Measurements from ENCODE around the gene RASA4B. TPM values are rescaled to one million over a fixed set of nuclear protein-coding genes. Genes with fewer than 3 reads are reported as not detected.
"Not testable (repeated sequence)": the region's sequence is repeated elsewhere in the genome, so short reads cannot be mapped to it uniquely, and the experiment has no call there.

RASA4B gene
- total RNA-seq, 1 donor from 2014 or later = 0.79 TPM

GRCh38 chr7:102456327-102456726 is 61.2 kb downstream of the RASA4B start:
- DNase-seq (ENCODE audit: low read depth) (no peak), FAIRE-seq (no peak)
- H3K36me3 ChIP-seq (ENCODE audit: control insufficient read depth, insufficient read depth, low read length) = peaks cover 8% of the 10 kb centered on the region

DNA sequence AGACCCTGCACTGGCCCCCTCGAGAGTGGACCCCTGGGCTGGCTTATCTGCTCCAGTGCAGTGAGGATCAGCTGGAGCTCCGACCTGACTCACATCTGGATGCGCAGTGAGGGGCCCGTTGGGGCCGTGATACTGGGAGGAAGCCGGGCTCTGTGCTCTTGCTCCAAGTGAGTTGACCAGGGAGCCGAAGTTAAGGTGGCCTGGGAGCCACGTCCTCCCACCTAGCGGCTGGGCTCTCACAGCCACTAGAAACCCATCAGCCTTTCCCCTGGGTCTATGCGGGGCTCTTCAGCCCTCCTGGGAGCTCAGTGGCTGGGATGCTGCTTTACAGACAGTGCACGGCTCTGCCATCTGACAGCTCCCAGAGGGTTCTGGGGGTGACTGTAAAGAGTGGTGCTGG is 62.0 kb downstream of the RASA4B start:
- no peak for TF ChIP-seq CTCF (IDR thresholded peaks at IDR 0.05; ENCODE audit: insufficient read depth, low read length, severe bottlenecking)
- Histone ChIP-seq H3K36me3 (ENCODE audit: control insufficient read depth, insufficient read depth, low read length) (peaks cover 8% of the 10 kb centered on the region), H3K4me3 (ENCODE audit: low read depth, low read length) (no peak overlapping the region), H3K27me3 (ENCODE audit: control insufficient read depth, insufficient read depth, low read length) (no peaks in the 10 kb centered on the region)
- DNase-seq (ENCODE audit: low read depth) (no peak), FAIRE-seq (no peak)

More at GRCh38 chr7:102456327-102456726, 61.2 kb downstream of the RASA4B start:
- no peaks in the 10 kb centered on the region for H3K27me3 ChIP-seq (ENCODE audit: control insufficient read depth, insufficient read depth, low read length)
- no peak for TF ChIP-seq CTCF (IDR thresholded peaks at IDR 0.05; ENCODE audit: insufficient read depth, low read length, severe bottlenecking)
- no peak overlapping the region for H3K4me3 ChIP-seq (ENCODE audit: low read depth, low read length)

DNA sequence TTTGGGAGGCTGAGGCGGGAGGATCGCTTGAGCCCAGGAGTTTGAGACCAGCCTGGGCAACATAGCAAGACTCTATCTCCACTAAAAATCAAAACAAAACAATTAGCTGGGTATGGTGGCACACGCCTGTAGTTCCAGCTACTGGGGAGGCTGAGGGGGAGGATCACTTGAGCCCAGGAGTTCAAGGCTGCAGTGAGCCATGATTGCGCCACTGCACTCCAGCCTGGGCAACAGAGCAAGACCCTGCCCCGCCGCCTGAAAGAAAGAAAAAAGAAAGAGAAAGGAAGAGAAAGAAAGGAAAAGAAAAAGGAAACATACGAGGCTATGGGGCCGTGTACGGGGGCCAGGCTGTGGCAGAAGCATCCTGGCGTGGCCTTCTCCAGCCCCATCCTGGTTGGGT is 62.6 kb downstream of the RASA4B start:
- H3K4me3 ChIP-seq (ENCODE audit: low read depth, low read length); H3K27me3 ChIP-seq (ENCODE audit: control insufficient read depth, insufficient read depth, low read length); DNase-seq (ENCODE audit: low read depth); FAIRE-seq; H3K36me3 ChIP-seq (ENCODE audit: control insufficient read depth, insufficient read depth, low read length): not testable (repeated sequence)

GRCh38 chr7:102454468-102454867 is 63.1 kb downstream of the RASA4B start:
- H3K36me3 ChIP-seq (ENCODE audit: control insufficient read depth, insufficient read depth, low read length) = peaks cover 7% of the 10 kb centered on the region
- TF ChIP-seq CTCF (IDR thresholded peaks at IDR 0.05; ENCODE audit: insufficient read depth, low read length, severe bottlenecking) = no peak
- H3K27me3 ChIP-seq (ENCODE audit: control insufficient read depth, insufficient read depth, low read length) = no peaks in the 10 kb centered on the region
- H3K4me3 ChIP-seq (ENCODE audit: low read depth, low read length) = no peak overlapping the region
- FAIRE-seq (peak; percentile 80), DNase-seq (ENCODE audit: low read depth) (no peak)

GRCh38 chr7:102453319-102453718 is 64.3 kb downstream of the RASA4B start:
- H3K27me3 ChIP-seq (ENCODE audit: control insufficient read depth, insufficient read depth, low read length) = no peaks in the 10 kb centered on the region
- peaks cover 4% of the 10 kb centered on the region for H3K36me3 ChIP-seq (ENCODE audit: control insufficient read depth, insufficient read depth, low read length)
- no peak overlapping the region for H3K4me3 ChIP-seq (ENCODE audit: low read depth, low read length)
- no peak for DNase-seq (ENCODE audit: low read depth)
- TF ChIP-seq CTCF (IDR thresholded peaks at IDR 0.05; ENCODE audit: insufficient read depth, low read length, severe bottlenecking) = no peak
- no peak for FAIRE-seq

DNA sequence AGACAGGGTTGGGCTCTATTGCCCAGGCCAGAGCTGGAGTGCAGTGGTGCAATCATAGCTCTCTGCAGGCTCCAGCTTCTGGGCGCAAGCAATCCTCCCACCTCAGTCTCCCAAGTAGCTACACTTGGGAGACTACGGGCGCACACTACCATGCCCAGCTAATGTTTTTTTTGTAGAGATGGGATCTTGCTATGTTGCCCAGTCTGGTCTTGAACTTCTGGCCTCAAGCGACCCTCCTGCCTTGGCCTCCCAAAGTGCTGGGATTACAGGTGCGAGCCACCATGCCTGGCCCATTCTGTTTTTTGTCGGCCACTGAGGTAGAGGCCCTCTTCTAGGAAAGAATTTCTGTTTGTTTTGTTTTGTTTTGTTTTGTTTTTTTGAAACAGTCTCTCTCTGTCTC is 65.1 kb downstream of the RASA4B start:
- no peak for DNase-seq (ENCODE audit: low read depth)
- no peaks in the 10 kb centered on the region for H3K27me3 ChIP-seq (ENCODE audit: control insufficient read depth, insufficient read depth, low read length)
- H3K36me3 ChIP-seq (ENCODE audit: control insufficient read depth, insufficient read depth, low read length) = peaks cover 3% of the 10 kb centered on the region
- FAIRE-seq = no peak
- no peak for TF ChIP-seq CTCF (IDR thresholded peaks at IDR 0.05; ENCODE audit: insufficient read depth, low read length, severe bottlenecking)
- no peak overlapping the region for H3K4me3 ChIP-seq (ENCODE audit: low read depth, low read length)
